IPS-NIHi7 (cell line): Measurements from ENCODE around the gene ZNF281.
"Not testable (repeated sequence)": the region's sequence is repeated elsewhere in the genome, so short reads cannot be mapped to it uniquely, and the experiment has no call there.

ENCODE experiments used
- DNase-seq: peaks from one replicate; pipeline ENCODE4 v3.0.0; 2012; ENCODE audit warnings: mixed read lengths; ENCODE audit errors: extremely low spot score

ZNF281 gene, protein sequence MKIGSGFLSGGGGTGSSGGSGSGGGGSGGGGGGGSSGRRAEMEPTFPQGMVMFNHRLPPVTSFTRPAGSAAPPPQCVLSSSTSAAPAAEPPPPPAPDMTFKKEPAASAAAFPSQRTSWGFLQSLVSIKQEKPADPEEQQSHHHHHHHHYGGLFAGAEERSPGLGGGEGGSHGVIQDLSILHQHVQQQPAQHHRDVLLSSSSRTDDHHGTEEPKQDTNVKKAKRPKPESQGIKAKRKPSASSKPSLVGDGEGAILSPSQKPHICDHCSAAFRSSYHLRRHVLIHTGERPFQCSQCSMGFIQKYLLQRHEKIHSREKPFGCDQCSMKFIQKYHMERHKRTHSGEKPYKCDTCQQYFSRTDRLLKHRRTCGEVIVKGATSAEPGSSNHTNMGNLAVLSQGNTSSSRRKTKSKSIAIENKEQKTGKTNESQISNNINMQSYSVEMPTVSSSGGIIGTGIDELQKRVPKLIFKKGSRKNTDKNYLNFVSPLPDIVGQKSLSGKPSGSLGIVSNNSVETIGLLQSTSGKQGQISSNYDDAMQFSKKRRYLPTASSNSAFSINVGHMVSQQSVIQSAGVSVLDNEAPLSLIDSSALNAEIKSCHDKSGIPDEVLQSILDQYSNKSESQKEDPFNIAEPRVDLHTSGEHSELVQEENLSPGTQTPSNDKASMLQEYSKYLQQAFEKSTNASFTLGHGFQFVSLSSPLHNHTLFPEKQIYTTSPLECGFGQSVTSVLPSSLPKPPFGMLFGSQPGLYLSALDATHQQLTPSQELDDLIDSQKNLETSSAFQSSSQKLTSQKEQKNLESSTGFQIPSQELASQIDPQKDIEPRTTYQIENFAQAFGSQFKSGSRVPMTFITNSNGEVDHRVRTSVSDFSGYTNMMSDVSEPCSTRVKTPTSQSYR

DNA sequence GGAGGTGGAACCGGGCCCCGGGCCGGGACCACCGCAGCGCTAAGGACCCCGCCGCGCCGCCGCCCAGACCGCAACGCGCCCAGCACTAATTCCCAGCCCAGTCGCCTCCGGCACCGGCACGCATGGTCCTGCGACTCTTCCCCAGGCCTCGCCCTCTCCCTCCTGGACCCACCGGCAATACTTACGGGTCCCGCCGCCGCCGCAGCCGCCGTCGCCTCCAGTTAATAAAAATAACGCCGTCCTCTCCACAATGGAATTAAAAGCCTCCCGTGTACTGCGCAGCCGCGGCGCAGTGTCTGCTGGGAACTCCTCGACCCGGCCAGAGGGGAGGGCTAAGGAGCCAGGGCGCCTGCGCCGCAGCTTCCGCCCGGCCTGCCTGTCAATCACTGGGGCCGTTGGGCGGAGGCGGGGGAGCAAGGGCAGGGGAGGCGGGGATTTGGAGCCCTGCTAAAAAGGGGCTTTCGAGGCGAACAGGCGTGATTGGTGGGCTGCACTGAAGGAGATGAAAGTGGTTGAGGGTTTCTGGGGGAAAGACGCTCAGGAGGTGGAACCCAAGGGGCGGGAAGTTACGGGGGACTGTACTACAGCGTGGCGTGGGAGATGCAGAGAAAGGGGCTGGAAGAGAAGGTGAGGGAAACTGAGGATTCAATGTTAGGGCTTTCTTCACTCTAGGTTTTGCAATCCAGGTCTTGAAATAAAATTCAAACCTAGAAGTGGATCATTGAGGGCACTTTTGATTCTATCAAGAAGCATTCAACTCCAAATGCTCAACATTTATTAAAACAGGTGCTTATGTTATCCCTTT lies at the start of gene ZNF281:
ZNF281 (minus strand) TSS at position 276 of the 805 bp plus-strand sequence. CDS start 331 bp downstream, outside the sequence.
- peak; percentile 98 for DNase-seq

DNA sequence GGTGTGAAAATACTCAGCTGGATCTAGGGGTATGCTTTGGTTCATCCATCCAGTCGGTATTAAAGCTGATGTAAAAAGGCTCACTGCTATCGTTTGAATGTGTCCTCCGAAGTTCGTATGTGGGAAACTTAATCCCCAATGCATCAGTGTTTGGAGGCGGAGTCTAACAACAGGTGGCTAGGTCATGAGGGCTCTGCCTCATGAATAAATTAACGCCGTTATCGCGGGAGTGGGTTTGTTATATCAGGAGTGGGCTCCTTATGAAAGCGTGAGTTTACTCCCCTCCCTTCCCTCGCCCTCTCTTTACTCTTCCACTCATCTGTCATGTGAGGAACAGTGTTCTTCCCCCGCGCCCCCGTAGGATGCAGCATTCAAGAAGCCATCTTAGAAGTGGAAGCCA lies 48.9 kb upstream of the ZNF281 start:
- no peak for DNase-seq

DNA sequence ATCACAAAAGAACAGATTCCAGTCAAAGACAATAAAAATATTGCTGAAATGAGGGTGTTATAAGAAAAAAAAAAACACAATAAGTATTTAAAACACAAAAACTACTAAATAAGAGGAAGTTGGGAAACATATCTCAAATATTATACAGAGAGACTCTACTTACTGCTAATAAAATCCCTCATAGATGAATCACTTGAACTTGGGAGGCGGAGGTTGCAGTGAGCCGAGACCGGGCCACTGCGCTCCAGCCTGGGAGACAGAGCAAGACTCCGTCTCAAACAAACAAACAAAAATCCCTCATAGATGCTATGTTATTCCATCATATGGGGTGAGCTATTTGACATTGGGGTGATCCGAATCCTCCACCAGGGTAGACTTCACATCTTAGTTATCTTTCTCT lies 48.0 kb upstream of the ZNF281 start:
- DNase-seq: no peak

DNA sequence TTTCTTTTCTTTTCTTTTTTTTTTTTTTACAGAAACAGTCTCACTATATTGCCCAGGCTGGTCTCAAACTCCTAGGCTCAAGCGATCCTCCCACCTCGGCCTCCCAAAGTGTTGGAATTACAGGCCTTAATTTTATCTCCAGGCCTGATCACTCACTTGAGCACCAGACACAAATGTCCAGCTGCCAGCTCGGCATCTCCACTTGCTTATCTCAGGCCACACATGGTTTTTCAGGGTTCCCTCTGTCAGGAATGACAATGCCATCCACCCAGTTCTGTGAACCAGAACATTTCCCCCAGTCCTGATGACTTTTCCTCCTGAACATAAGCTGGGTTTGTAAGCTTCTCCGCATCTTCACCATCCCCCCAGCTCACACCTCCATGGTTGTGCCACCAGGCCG lies 44.6 kb upstream of the ZNF281 start:
- DNase-seq: no peak

DNA sequence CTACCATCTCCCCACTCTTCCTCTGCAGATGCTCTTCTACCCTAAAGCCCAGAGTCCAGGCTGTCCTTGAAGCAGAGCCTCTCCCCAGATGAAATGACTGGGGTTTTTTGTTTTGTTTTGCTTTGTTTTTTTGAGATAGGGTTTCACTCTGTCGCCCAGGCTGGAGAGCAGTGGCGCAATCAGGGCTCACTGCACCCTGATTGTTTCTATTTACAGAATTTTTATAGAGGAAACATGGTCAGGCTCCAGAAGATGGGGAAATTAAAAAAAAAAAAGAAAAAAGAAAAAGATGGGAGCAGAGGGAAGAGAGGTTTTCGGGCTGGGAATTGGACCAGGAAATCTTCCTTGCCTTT lies 43.7 kb upstream of the ZNF281 start:
- DNase-seq: no peak

DNA sequence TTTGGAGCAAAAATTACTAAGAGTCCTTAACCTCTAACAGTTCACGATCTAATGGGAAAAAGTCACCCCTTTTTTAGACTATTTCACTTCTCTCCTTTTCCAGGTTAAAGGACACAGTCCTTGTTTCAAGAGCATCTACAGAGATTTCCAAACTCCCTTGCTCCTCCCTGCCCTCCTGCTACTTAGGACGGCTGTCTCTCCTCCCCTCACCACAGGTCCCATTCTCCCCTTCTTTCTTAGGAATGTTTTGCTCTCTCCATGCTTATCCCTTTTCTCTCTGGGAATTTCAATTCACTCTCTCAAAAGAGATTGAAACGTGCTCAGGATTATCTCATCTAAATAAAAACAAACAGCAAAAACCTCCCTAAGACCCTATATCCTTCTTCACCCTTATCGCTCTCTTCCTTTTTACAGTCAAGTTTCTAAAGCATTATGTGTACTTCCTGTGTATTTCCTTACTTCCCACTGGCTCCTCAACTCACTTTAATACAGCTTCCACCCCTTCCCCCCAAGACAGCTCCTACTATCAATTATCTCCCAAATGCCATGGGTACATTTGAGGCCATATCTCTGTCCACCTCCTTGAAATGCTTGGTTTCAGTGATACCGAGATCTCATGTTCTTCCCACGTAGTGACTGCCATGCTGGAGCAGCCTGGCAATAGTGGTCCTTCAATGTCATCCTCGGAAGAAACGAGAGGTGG lies 43.2 kb upstream of the ZNF281 start:
- peak; percentile 36 for DNase-seq

DNA sequence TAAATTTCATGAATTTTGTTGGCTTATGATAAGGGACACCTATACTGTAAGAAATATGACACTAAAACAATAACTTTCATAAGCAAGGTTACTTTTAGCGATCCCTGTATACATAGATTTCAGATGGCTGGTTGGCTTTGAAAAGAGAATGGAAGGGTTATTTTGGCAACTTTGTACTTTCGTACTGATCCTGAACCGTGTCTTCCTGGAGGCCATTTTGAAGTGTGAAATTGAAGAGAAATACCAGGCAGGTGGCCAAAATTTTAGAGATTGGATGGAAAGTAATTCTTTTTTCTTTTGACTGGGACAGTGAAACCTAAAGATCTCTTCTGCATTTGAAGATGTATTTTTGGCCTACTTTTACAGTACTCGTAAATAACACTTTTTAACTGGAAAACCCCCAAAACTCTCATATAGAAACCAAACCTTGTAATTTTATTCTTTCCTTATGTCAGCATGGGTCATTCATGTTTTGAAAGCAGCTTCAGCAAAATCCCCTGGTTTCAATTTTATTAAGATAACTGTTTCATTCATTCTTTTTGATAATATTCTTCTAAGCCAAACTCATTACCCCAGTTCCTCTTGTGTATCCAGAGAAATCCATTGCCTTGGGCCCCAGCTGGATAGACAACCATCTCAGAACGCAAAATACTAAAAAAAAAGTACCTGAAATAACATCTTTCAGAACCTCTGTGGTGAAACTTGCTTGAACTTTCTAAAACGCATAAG lies 38.4 kb upstream of the ZNF281 start:
- no peak for DNase-seq

DNA sequence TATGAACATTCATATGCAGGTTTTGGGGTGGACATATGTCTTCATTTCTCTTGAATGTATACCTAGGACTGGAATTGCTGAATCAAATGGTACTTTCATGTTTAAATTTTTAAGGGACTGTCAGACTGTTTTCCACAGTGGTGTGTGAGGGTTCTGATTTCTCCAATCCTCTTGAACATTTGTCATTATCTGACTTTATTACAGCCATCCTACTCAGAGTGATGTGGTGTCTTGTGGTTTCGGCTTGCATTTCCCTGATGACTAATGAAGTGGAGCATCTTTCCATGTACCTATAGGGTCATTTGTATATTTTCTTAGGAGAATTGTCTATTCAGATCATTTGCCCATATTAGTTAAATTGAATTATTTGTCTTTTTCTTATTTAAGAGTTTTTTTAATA lies 35.4 kb upstream of the ZNF281 start:
- no peak for DNase-seq

DNA sequence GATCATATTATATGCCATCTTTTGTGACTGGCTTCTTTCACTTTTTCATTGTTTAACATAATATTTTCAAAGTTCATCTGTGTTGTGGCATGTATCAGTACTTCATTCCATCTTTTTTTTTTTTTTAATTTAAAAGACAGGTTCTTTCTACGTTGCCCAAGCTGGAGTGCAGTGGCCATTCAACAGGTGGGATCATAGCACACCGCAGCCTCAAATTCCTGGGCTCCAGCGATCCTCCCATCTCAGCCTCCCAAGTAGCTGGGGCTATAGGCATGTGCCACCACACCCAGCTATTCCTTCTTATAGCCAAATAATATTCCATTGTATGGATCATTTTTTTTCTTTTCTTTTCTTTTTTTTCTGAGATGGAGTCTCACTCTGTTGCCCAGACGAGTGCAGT lies 34.6 kb upstream of the ZNF281 start:
- no peak for DNase-seq

DNA sequence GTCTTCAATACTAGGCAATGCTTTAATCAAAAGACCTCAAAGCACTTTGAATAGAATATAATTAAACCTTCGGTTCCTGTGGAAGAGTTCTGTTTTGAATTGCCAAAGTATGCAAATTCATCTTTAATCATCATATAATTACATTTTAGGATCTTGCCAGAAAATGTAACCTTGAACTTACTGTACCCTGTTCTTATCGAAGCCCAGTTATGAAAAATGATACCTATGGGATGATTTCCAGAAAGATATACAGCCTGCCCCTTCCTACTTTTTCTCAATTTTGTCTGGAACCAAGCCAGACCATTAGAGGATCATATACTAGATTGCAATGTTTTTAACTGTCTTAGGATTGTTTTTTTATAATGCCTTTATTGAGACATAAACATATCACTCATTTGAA lies 34.0 kb upstream of the ZNF281 start:
- no peak for DNase-seq

DNA sequence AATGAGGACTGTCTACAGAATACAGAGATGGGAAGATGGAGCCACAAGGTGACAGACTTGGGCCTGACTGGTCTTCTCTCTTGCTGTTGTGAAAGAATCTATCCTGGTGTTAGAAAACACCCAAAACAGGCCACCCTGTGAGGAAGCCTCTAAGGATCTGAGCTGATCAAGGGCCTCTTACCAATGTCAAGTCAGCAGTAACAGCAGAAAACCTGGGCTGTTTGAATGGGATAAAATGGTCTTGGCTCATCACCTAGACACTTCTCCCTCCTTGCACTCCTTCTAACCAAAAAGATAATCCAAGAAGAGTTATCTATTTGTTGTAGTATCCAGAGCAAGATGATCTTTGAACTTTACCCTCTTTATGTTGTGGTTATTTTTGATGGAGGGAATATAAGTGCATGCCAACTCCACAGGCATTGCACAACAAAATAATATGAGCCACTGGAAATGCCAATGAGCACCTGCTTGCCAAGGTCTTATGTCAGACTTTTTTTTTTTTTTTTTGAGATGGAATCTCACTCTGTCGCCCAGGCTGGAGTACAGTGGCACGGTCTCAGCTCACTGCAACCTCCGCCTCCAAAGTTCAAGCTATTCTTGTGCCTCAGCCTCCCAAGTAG lies 32.8 kb upstream of the ZNF281 start:
- no peak for DNase-seq

DNA sequence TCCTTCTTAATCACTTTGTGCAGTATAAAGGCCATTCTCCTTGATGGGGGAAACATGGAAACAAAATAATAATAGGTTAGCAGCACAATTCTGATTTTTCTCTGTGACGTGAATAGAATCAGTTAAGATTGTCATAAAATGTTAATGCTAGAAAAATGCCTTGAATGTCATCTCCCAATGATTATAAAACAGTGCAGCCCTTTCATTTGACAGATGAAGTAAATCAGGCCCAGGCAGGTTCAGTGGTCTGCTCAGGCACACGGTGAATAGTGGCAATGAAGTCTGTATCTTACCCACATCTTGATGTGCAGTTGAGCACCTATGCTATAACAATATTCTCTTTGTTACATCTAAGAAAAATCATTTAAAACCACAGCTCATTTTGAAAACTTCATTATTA lies 32.2 kb upstream of the ZNF281 start:
- no peak for DNase-seq

DNA sequence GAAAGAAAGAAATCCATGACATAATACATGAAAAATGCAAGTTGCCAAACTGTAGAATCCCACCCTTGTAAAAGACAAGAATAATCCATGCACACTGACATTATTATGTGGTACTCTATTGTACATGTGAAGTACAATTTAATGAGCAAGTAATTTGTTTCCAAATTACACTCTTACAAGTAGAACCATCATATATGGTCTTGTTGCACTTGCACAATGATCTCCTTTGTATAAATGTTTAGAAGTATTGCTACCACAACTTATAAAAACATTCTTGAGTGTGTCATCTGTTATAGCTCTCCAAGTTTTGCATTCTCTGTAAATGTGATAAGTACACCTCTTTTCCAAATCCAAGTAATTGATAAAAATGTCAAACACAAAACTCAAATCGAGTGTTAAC lies 29.1 kb upstream of the ZNF281 start:
- DNase-seq: no peak

DNA sequence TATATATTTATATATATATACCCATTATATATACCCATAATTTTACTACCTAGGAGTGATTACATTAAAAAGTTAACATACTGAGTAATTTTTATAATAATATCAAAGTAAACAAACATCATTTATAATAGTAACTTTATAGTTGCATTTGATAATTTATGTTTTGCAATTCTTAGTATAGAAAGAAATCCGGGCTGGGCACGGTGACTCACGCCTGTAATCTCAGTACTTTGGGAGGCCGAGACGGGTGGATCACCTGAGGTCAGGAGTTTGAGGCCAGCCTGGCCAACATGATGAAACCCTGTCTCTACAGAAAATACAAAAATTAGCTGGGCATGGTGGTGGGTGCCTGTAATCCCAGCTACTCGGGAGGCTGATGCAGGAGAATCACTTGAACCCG lies 28.6 kb upstream of the ZNF281 start:
- not testable (repeated sequence) for DNase-seq

DNA sequence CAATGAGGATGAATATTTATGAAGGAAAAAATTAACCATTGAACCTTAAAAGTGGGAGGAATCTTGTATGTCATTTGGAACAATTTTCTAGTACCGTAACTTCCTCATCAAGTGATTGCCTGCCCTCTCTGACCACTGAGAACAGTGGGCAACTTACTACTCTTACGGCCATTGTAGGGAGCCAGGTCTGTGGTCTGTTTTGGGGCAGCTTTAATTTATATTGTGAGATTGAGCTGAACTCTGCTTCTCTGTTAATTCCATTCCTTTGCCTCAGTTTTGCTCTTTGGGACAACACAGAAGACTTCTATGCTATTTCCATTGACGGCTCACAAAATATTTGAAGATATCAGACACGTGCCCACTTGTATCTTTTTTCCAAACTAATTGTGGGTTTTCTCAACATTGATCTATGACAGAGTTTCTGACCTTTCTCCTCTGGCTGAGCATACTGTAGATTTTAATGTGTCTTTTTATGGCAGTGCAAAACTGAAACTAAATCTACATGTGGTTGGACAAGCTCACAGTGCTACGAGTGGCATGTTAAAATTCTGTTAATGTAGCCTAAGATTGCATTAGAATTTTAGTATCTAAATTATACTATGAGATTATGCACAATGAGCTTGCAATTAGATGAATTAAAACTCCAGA lies 27.8 kb upstream of the ZNF281 start:
- DNase-seq: no peak

DNA sequence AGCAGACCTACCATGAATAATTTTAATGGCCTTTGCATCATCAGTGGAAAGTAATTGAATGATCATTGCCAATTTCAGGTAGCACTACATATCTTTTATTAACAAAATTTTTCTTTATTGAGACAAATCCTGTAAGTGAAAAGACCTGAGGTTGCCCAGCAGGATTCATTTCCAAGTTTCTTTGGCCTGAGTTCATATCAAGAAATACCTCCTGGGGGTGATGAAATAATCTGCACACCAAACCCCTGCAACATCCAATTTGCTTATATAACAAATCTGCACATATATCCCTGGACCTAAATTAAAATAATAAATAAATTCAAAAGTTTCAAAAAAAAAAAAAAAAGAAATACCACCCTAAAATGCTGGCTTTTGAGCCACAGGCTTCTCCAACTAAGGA lies 27.3 kb upstream of the ZNF281 start:
- DNase-seq: no peak

DNA sequence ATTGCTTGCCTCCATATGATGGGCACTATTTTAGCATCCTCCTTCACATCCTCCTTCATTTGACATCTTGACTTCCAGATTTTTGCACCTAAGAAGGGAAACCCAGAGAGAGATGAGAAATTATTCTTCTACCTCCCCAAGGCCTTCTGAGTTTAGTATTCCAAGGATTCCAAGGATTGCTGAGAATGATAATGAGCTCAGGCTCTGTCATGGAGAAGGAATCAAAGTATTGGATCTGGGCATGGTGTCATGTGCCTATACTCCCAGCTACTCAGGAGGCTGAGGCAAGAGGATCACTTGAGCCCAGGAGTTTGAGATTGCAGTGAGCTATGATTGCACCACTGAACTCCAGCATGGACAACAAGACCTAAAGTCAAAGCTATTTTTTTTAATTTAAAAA lies 26.6 kb upstream of the ZNF281 start:
- no peak for DNase-seq

DNA sequence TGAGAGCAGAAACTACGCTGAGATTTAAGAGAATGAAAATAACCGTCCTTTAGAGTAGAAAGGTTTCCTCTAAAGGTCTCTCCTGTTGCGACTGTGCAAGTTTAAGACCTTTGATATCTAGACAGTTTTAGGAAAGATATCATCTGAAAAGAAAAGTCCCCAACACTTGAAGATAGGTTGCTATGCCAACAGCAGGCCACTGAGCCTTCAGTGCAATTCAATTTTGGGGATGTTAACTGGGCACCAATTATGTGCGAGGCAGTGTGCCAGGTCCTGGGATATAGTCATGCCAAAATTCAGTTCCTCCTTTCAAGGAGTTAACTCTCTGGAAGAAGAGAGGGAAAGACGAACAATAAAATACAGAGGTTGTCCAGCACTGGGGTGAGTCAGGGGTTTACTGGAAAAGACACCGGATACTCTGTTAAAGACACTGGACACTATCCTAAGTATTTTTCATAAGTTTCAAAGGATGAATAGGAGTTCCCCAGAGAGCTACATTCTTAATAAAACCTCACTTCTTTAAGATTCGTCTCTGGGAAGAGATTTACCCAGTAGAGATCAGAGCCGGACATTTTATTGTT lies 25.5 kb upstream of the ZNF281 start:
- DNase-seq: no peak

DNA sequence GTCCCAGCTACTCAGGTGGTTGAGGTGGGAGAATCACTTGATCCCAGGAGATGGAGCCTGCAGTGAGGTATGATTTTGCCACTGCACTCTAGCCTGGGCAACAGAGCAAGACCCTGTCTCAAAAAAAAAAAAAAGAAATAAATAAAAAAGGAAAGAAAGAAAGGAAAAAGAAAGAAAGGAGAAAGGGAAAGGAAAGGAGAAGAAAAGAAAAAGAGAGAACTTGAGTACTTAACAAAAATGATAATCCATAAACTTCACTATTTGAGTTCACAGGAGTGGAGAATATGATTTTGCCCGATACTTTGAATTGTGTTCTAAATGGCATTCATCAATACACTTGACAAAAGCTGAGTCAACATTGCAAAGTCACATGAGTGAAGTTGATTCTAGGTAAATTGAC lies 23.8 kb upstream of the ZNF281 start:
- no peak for DNase-seq

DNA sequence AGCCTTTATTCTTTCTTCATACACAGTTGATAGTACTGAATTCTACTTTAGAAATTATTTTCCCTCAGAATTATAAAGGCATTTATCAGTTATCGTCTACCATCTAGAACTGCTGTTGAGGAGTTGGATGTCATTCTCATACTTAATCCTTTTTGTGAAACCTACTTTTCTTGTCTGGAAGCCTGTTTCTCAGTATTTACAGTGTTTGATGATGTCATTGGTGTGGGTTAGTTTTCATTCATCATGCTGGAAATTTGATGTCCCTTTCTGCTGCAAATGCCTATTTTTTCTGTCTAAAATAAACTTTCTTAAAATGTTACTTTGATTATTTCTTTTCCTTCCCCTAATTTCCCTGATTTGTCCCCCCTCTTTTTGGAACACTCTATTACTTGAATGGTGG lies 22.8 kb upstream of the ZNF281 start:
- DNase-seq: no peak
